Prostate gland (tissue), 2 donors: Measurements from ENCODE around the gene PANK4. TPM values are rescaled to one million over a fixed set of nuclear protein-coding genes. Genes with fewer than 3 reads are reported as not detected.

ENCODE experiments used
- DNase-seq: peaks from one replicate; pipeline ENCODE4 v3.0.0-alpha.2; 2019; ENCODE audit warnings: low spot score
- H3K27ac ChIP-seq, 2 donors: fragments of 200-600 bp; sonication (generic); 2 replicates each; pipeline ENCODE4 v1.5.1; 2017 to 2019
- H3K27me3 ChIP-seq: fragments of 200-600 bp; sonication (generic); replicated peaks from 2 replicates; pipeline ENCODE4 v1.5.1; 2019; ENCODE audit not compliant: insufficient read depth
- H3K36me3 ChIP-seq, 2 donors: fragments of 200-600 bp; sonication (generic); 1 replicate in 1 of 2; 2 replicates in 1 of 2; pipeline versions ENCODE4 v1.5.1 to v1.8.1; 2017 to 2019
- H3K4me1 ChIP-seq: fragments of 200-600 bp; sonication (generic); replicated peaks from 2 replicates; pipeline ENCODE4 v1.5.1; 2019
- H3K4me3 ChIP-seq, 2 donors: fragments of 200-600 bp; sonication (generic); 2 replicates each; pipeline ENCODE4 v1.5.1; 2017 to 2019
- H3K9me3 ChIP-seq: fragments of 200-600 bp; sonication (generic); 2 replicates; pipeline ENCODE4 v1.5.1; 2017
- CTCF ChIP-seq, 4 experiments: fragments of 200-600 bp in 2 of 4; fragments of 450-650 bp in 2 of 4; sonication (generic) in 2 of 4; IDR thresholded peaks; 1 replicate in 3 of 4; 2 replicates in 1 of 4; pipeline ENCODE4 v1.5.1; 2016 to 2019; ENCODE audit warnings: antibody characterized with exemption in 4 of 4, mild to moderate bottlenecking in 2 of 4, moderate library complexity in 2 of 4
- POLR2A ChIP-seq: fragments of 450-650 bp; IDR thresholded peaks from one replicate; pipeline ENCODE4 v1.6.1; 2016; ENCODE audit warnings: antibody characterized with exemption, mild to moderate bottlenecking
- POLR2AphosphoS5 ChIP-seq: sonication (generic); formaldehyde crosslinking; IDR thresholded peaks from one replicate; pipeline ENCODE4 v1.6.1; 2017; ENCODE audit warnings: antibody characterized with exemption
- WGBS: methylation state at CpG from one replicate; pipeline ENCODE4 v1.1.5; 2018; 5-methylcytosine and 5-hydroxymethylcytosine counted together
- intact Hi-C: fragments of 100-400 bp; cut with DNase I; formaldehyde crosslinking; loops from one replicate; pipeline ENCODE4 v1.14.2; 2022
- total RNA-seq, 2 donors: library from RNA; depleted of rRNA; stranded (reverse); fragments of >200 nt; gene quantifications; one replicate each; pipeline ENCODE4 v1.1.0, GENCODE V29; 2016

The PANK4 gene
- total RNA-seq, 2 donors from 2014 or later = 27.0 to 69.5 TPM

- intact Hi-C loops = loop anchor here (10.0 kb wide), 1 partner anchor 329 kb away; the partner anchor contains the start of gene FAAP20
- Histone ChIP-seq H3K27me3 (no peaks in the 10 kb centered on the region), H3K9me3 (no peaks in the 10 kb centered on the region), H3K4me3 (no peak overlapping the region), H3K27ac (no peak overlapping the region), H3K4me1 (peaks cover 11% of the 10 kb centered on the region), H3K36me3 (peaks cover 19 to 32% of the 10 kb centered on the region in 2 donors)
- 53% methylated on average over 26 of the region's 32 CpGs for WGBS
- DNase-seq = no peak
- TF ChIP-seq CTCF (IDR thresholded peaks at IDR 0.05) = peak in 1 of 4 experiments; percentile 9
- no peak for TF ChIP-seq POLR2AphosphoS5
These were observed 3.1 kb downstream of the PANK4 start for GRCh38 chr1:2523191-2523890.

- Histone ChIP-seq H3K9me3 (no peaks in the 10 kb centered on the region), H3K27me3 (no peaks in the 10 kb centered on the region), H3K36me3 (peaks cover 25 to 43% of the 10 kb centered on the region in 2 donors), H3K4me3 (no peak overlapping the region), H3K4me1 (peaks cover 4% of the 10 kb centered on the region), H3K27ac (no peak overlapping the region)
- WGBS = 87% methylated on average over 7 of the region's 7 CpGs
- TF ChIP-seq CTCF (IDR thresholded peaks at IDR 0.05) (no peak), POLR2AphosphoS5 (no peak), POLR2A (no peak)
- DNase-seq = no peak
- intact Hi-C loops = loop anchor here (10.0 kb wide), 1 partner anchor 327 kb away; the partner anchor contains the start of gene FAAP20
These were observed 4.2 kb downstream of the PANK4 start for GRCh38 chr1:2522230-2522629.

- Histone ChIP-seq H3K9me3 (no peaks in the 10 kb centered on the region), H3K27ac (no peak overlapping the region), H3K27me3 (no peaks in the 10 kb centered on the region), H3K4me1 (peaks cover 4% of the 10 kb centered on the region), H3K4me3 (no peak overlapping the region), H3K36me3 (peaks cover 25 to 55% of the 10 kb centered on the region in 2 donors)
- WGBS = 92% methylated on average over 21 of the region's 21 CpGs
- TF ChIP-seq POLR2A (no peak), POLR2AphosphoS5 (no peak), CTCF (IDR thresholded peaks at IDR 0.05) (no peak)
- intact Hi-C loops = loop anchor here (10.0 kb wide), 1 partner anchor 326 kb away; the partner anchor contains the start of gene FAAP20
- DNase-seq = no peak
These were observed 5.6 kb downstream of the PANK4 start for GRCh38 chr1:2520806-2521205.

- 96% methylated on average over 15 of the region's 20 CpGs for WGBS
- no peak for DNase-seq
- peaks cover 4% of the 10 kb centered on the region for H3K4me1 ChIP-seq
- TF ChIP-seq POLR2AphosphoS5 (no peak), POLR2A (no peak), CTCF (IDR thresholded peaks at IDR 0.05) (no peak)
- no peak overlapping the region for H3K27ac ChIP-seq
- H3K4me3 ChIP-seq = no peak overlapping the region
- no peaks in the 10 kb centered on the region for H3K9me3 ChIP-seq
- H3K27me3 ChIP-seq = no peaks in the 10 kb centered on the region
- peaks cover 25 to 59% of the 10 kb centered on the region in 2 donors for H3K36me3 ChIP-seq
- intact Hi-C loops = loop anchor here (10.0 kb wide), 1 partner anchor 325 kb away; the partner anchor contains the start of gene FAAP20
These were observed 6.2 kb downstream of the PANK4 start for GRCh38 chr1:2520206-2520605.

- WGBS = 94% methylated on average over 29 of the region's 30 CpGs
- Histone ChIP-seq H3K36me3 (peaks cover 25 to 63% of the 10 kb centered on the region in 2 donors), H3K9me3 (no peaks in the 10 kb centered on the region), H3K4me3 (no peak overlapping the region), H3K27ac (no peak overlapping the region), H3K27me3 (no peaks in the 10 kb centered on the region), H3K4me1 (peaks cover 4% of the 10 kb centered on the region)
- DNase-seq = no peak
- intact Hi-C loops = loop anchor here (10.0 kb wide), 1 partner anchor 325 kb away; the partner anchor contains the start of gene FAAP20
- TF ChIP-seq CTCF (IDR thresholded peaks at IDR 0.05) (no peak), POLR2AphosphoS5 (no peak), POLR2A (no peak)
These were observed 6.7 kb downstream of the PANK4 start for GRCh38 chr1:2519729-2520128.
